ENCODE measurements around the gene CEL. TPM values are rescaled to one million over a fixed set of nuclear protein-coding genes. Genes with fewer than 3 reads are reported as not detected.

Gene CEL
- polyA plus RNA-seq, 6 donors from 2014 or later, result 0.11 TPM; not detected in 5

DNA sequence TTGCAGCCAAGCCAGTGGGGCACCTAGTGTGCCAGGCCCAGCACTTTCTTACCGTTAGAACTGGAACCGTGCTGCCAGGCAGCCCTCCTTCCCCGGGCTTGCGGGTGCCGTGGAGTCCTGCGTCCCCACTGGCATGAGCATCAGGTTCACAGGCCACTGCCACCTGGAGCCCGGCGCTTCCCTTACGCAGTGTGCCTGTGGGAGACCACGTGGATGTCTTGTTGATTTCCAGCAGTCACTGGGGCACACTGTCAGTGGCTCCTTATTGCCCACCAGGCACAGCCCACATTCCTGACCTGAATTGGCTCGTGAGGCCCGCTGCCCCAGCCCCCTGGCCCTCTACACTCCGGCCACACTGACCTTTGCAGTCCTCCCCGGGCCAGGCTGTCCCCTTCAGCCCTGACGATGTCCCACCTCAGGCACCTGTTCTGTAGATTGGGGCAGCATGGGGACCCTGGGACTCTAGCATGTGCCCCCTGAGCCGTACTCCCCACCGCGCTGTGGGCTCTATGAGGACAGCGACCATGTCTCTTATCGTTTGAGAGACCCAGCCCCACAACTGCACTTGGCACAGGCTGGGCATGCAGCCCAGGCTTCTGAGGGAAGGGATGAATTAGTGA is 10.4 kb upstream of the CEL start:
- ATAC-seq (ENCODE audit: low read depth in 2 of 2) (no peak), DNase-seq (no peak)
- peaks cover 0 to 46% of the 10 kb centered on the region in 2 donors for H3K36me3 Mint-ChIP-seq
- no peaks in the 10 kb centered on the region for H3K27me3 Mint-ChIP-seq
- H3K4me3 Mint-ChIP-seq, result no peak overlapping the region
- no peaks in the 10 kb centered on the region for H3K9me3 Mint-ChIP-seq
- H3K4me1 Mint-ChIP-seq, result peaks cover 0 to 4% (median 4%) of the 10 kb centered on the region in 3 donors
- H3K27ac Mint-ChIP-seq, result no peak overlapping the region

DNA sequence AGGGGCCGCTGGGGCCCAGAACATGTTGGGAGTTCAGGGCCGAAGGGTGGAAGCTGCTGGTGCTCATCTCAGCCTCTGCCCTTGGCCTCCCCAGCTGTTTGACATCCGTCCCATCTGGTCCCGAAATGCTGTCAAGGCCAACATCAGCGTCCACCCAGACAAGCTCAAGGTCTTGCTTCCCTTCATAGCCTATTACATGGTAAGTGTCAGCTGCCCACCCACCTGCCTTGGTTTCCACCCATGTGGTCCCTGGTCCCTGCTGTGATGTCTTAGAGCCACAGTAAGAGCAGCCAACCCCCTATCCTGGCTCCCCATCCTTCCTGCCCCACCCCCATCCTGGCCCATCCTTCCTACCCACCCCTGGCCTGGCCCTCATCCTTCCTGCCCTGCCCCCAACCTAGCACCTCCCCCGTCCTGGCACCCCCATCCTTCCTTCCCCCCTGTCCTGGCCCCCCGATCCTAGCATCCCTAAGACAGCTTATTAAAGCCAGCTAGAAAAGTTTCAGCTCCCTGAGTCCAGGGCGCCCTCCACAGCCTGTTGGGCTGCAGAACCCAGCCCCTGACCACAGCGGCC is 9.7 kb upstream of the CEL start:
- Mint-ChIP-seq H3K4me3 (no peak overlapping the region), H3K27ac (no peak overlapping the region), H3K36me3 (peaks cover 0 to 39% of the 10 kb centered on the region in 2 donors), H3K27me3 (no peaks in the 10 kb centered on the region), H3K9me3 (no peaks in the 10 kb centered on the region), H3K4me1 (peaks cover 0 to 6% (median 4%) of the 10 kb centered on the region in 3 donors)
- no peak for ATAC-seq (ENCODE audit: low read depth in 2 of 2)
- DNase-seq, result no peak

DNA sequence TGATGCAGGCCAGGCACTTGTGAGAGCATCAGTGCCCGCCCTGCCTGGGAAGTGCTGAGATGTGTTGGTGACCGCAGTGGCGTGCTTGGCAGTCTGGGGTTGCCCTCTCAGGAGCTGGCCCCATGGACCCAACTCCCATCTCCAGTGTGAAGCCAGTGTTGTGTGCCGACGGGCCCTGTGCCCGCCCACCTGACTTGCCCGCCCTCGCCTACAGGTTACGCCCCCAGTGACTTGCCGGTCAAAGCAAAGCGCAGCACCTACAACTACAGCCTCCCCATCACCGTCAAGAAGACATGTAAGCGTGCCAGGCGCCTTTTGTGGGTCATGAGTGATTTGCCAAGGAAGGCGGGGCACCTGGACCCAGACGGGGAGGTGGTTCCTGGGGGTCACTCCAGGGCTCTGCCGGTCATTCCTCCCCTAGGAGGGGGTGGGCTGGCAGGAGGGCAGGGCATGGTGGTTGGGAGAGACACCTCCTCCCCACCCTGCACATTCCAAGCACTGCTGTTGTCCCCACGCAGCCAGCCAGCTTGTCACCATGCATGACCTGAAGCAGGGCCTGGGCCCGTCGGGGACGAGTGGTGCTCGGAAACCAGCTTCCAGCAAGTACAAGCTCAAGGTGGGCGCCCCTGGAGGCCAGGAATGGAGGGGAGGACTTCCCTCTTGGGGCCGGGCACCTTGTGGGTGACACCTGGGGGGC is 7.4 kb upstream of the CEL start:
- no peak for ATAC-seq (ENCODE audit: low read depth in 2 of 2)
- no peak overlapping the region for H3K4me3 Mint-ChIP-seq
- no peaks in the 10 kb centered on the region for H3K27me3 Mint-ChIP-seq
- H3K36me3 Mint-ChIP-seq, result peaks cover 0 to 47% of the 10 kb centered on the region in 2 donors
- H3K9me3 Mint-ChIP-seq, result no peaks in the 10 kb centered on the region
- no peak for DNase-seq
- no peak overlapping the region for H3K27ac Mint-ChIP-seq
- H3K4me1 Mint-ChIP-seq, result peaks cover 10 to 16% (median 13%) of the 10 kb centered on the region in 3 donors

DNA sequence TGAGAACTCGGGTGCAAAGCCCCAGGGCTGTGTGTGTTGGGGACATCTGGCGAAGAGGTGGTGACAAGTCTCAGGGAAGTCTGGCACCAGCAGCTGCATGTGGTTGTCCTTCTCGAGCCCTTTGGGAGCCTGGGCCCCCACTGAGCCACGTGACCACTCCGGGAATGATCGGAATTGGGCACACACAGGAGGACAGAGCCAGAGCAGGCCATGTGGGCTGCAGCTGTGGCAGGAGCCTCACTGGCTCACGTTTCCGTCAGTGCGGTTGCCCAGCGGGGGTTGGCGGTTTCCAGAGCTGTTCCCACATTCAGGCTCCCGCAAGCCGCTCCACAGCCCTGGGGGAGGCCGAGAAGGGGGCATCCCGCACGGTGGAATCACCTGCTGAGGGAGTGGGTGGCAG is 6.8 kb upstream of the CEL start:
- H3K27me3 Mint-ChIP-seq, result no peaks in the 10 kb centered on the region
- H3K36me3 Mint-ChIP-seq, result peaks cover 0 to 47% of the 10 kb centered on the region in 2 donors
- ATAC-seq (ENCODE audit: low read depth in 2 of 2), result no peak
- DNase-seq, result no peak
- no peak overlapping the region for H3K4me3 Mint-ChIP-seq
- H3K27ac Mint-ChIP-seq, result no peak overlapping the region
- peaks cover 17 to 22% (median 19%) of the 10 kb centered on the region in 3 donors for H3K4me1 Mint-ChIP-seq
- no peaks in the 10 kb centered on the region for H3K9me3 Mint-ChIP-seq

DNA sequence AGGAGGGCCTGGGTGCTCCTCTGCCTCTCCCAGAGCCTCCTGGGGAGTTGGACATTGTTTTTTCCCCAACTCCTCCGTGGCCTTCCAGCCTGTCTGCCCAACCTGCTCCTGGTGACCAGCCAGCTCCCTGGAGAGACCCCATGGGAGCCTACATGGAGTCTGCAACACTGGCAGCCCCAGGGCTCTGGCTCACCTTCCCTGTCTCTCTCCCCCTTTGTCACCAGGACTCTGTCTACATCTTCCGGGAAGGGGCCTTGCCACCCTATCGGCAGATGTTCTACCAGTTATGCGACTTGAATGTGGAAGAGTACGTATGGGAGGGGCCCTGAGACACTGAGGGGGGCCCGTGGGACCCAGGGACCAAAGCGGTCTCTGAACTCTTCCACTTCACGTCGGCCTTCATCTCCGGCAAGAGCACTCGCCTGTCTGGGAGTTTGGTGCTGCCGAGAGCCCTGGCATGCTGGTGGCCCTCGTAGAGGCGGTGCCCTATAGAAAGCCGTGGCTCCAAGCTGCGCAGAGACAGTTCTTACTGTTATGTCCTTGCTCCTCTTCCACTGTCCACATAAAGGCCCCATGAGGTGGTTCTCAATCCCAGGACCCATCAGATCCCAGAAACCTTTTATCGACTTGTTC is 5.9 kb upstream of the CEL start:
- no peak for DNase-seq
- peaks cover 0 to 43% of the 10 kb centered on the region in 2 donors for H3K36me3 Mint-ChIP-seq
- no peak overlapping the region for H3K4me3 Mint-ChIP-seq
- no peaks in the 10 kb centered on the region for H3K9me3 Mint-ChIP-seq
- peak overlapping the region in 2 of 6 donors; percentile 51 to 60 for H3K27ac Mint-ChIP-seq
- ATAC-seq (ENCODE audit: low read depth in 2 of 2), result no peak
- peaks cover 23 to 26% (median 26%) of the 10 kb centered on the region in 3 donors for H3K4me1 Mint-ChIP-seq
- no peaks in the 10 kb centered on the region for H3K27me3 Mint-ChIP-seq

DNA sequence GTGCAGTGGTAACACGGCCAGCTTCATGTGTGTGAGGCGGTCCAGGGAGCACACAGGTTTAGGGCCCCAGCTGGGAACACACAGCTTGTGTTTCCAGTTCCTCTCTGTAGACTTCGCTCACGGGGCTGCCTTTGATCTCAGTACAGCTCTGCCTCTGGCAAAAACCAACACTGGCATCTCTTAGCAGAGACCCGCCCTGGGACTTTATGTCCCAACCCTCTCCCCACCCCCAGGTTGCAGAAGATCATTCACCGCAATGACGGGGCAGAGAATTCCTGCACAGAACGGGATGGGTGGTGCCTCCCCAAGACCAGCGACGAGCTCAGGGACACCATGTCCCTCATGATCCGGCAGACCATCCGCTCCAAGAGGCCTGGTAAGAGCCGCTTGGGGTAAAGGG is 5.2 kb upstream of the CEL start:
- peak overlapping the region in 1 of 8 donors; percentile 81 for H3K4me3 Mint-ChIP-seq

DNA sequence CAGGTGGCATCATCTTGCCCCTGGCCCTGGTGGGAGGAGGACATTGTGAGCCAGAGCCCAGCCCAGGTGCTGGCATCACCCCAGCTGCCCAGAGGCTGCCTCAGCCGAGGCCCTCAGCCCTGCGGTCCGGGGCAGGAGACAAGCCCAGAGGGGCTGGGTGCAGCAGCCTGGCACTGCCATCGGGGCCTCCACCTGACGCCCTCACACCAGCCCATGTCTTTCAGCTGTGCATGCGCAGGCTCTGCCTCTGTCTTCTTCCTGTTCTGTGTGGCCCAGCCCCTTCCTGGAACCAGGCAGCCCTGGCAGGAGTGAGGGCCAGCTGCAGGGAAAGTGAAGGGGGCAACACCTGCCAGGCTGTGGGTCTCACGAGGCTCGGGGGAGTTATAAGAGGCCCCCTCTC is 4.8 kb upstream of the CEL start:
- DNase-seq (no peak), ATAC-seq (ENCODE audit: low read depth in 2 of 2) (no peak)
- Mint-ChIP-seq H3K27ac (no peak overlapping the region), H3K4me3 (no peak overlapping the region), H3K36me3 (peaks cover 0 to 38% of the 10 kb centered on the region in 2 donors), H3K4me1 (peaks cover 23 to 30% (median 30%) of the 10 kb centered on the region in 3 donors), H3K27me3 (no peaks in the 10 kb centered on the region), H3K9me3 (no peaks in the 10 kb centered on the region)

More for the DNA sequence above, 5.2 kb upstream of the CEL start:
- peaks cover 23 to 30% (median 30%) of the 10 kb centered on the region in 3 donors for H3K4me1 Mint-ChIP-seq
- DNase-seq (no peak), ATAC-seq (ENCODE audit: low read depth in 2 of 2) (no peak)
- peaks cover 0 to 42% of the 10 kb centered on the region in 2 donors for H3K36me3 Mint-ChIP-seq
- no peaks in the 10 kb centered on the region for H3K9me3 Mint-ChIP-seq
- no peaks in the 10 kb centered on the region for H3K27me3 Mint-ChIP-seq
- peak overlapping the region in 1 of 6 donors; percentile 60 for H3K27ac Mint-ChIP-seq

DNA sequence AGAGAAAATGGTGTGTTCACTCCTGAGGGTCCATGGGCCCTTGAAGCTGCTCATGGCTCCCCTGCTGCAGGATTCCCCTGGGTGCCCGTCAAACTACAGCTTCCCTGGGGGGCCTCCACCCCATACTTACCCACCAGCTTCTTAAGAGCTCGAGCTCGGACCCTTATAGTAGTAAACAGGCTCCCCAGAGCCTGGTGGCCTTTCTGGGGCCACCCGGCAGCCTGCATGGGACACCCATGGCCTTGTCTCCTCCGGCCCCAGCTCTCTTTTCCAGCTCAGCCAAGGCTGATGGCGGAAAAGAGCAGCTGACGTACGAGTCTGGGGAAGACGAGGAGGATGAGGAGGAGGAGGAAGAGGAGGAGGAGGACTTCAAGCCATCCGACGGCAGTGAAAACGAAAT is 4.2 kb upstream of the CEL start:
- peak overlapping the region in 1 of 6 donors; percentile 73 for H3K27ac Mint-ChIP-seq
- H3K4me1 Mint-ChIP-seq, result peaks cover 23 to 30% (median 27%) of the 10 kb centered on the region in 3 donors
- DNase-seq (no peak), ATAC-seq (ENCODE audit: low read depth in 2 of 2) (no peak)
- H3K4me3 Mint-ChIP-seq, result no peak overlapping the region
- H3K36me3 Mint-ChIP-seq, result peaks cover 0 to 32% of the 10 kb centered on the region in 2 donors
- no peaks in the 10 kb centered on the region for H3K27me3 Mint-ChIP-seq
- H3K9me3 Mint-ChIP-seq, result no peaks in the 10 kb centered on the region

DNA sequence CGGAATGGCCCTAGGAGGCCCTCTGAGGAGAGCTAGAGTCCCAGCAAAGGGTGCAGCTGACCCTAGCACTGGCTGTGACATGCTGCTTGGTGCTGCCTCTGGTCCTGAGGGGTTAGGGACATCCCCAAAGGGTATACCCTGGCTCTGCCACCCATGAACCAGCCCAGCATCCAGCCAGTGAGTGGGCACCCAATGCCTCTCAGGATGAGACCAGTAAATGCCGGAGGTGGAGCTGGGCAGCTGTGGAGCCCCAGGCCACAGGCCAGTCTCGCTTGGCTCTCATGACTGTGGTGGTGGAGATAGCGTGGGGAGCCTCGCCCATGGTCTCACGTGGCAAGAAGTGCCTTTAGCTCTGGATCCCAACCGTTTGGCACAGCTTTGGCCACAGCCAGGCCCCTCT is 3.7 kb upstream of the CEL start:
- Mint-ChIP-seq H3K4me3 (no peak overlapping the region), H3K9me3 (no peaks in the 10 kb centered on the region), H3K4me1 (peaks cover 23 to 30% (median 27%) of the 10 kb centered on the region in 3 donors), H3K27ac (no peak overlapping the region), H3K36me3 (peaks cover 0 to 30% of the 10 kb centered on the region in 2 donors), H3K27me3 (no peaks in the 10 kb centered on the region)
- no peak for DNase-seq
- ATAC-seq (ENCODE audit: low read depth in 2 of 2), result no peak

DNA sequence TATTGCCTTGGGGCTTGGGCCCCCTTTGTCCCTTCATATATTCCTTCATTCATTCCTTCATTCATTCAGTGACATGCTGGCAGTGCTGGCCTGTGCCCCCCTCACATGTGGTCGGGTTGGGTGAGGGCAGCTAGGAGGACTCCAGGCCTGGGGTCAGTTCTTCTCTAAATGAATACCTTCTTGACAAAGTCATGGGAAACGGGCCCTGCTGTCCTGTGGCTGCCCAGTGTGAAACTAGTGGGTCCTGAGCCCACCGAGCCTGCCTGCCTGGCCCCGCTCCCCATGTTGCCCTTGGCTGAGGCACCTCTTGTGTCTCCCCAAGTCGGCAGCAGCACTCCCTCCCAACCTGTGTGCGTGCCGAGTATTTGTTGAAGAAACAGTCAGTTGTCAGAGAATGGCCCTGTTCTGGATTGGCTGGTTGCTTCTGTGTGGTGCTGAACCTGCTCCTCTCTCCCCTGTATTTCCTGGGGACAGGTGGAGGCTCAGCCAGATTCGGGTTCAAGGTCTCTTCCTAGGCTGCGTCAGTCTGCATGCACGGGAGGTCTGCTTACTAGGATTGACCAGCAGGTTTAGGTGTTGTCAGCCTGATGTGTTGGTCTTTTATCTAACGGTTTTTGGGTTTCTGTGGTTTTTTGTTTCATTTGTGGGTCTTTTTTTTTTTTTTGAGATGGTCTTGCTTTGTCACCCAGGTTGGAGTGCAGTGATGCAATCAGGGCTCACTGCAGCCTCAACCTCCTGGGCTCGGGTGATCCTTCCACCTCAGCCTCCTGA is 3.0 kb upstream of the CEL start:
- H3K36me3 Mint-ChIP-seq, result peaks cover 0 to 27% of the 10 kb centered on the region in 2 donors
- H3K9me3 Mint-ChIP-seq, result no peaks in the 10 kb centered on the region
- DNase-seq (no peak), ATAC-seq (ENCODE audit: low read depth in 2 of 2) (no peak)
- H3K27me3 Mint-ChIP-seq, result no peaks in the 10 kb centered on the region
- H3K4me3 Mint-ChIP-seq, result peak overlapping the region in 1 of 8 donors; percentile 35
- H3K4me1 Mint-ChIP-seq, result peaks cover 23 to 30% (median 27%) of the 10 kb centered on the region in 3 donors
- peak overlapping the region in 1 of 6 donors; percentile 82 for H3K27ac Mint-ChIP-seq

DNA sequence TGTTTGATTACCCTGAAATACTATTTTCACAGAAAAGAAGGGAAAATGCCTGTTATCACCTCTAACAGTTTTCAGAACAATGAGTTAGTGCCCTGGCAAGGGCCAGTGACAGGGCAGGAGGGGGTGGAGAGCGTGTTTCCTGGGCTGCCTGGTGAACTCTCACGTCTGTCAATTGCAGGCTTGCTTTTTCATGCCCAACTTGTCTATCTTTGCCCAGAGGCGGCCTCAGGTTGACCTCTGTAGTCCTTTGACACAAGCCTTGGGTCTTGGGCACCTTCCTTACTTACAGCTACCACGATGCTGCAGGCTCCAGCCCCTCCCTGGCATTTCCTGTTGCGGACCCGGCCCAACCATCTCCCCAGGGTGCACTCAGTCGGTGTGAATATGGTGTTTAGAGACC is 2.2 kb upstream of the CEL start:
- peak overlapping the region in 1 of 6 donors; percentile 39 for H3K27ac Mint-ChIP-seq
- peaks cover 0 to 21% of the 10 kb centered on the region in 2 donors for H3K36me3 Mint-ChIP-seq
- ATAC-seq (ENCODE audit: low read depth in 2 of 2), result no peak
- H3K27me3 Mint-ChIP-seq, result no peaks in the 10 kb centered on the region
- H3K4me1 Mint-ChIP-seq, result peaks cover 23 to 30% (median 27%) of the 10 kb centered on the region in 3 donors
- no peaks in the 10 kb centered on the region for H3K9me3 Mint-ChIP-seq
- DNase-seq, result no peak
- peak overlapping the region in 4 of 8 donors; percentile 9 to 58 (median 25) for H3K4me3 Mint-ChIP-seq

DNA sequence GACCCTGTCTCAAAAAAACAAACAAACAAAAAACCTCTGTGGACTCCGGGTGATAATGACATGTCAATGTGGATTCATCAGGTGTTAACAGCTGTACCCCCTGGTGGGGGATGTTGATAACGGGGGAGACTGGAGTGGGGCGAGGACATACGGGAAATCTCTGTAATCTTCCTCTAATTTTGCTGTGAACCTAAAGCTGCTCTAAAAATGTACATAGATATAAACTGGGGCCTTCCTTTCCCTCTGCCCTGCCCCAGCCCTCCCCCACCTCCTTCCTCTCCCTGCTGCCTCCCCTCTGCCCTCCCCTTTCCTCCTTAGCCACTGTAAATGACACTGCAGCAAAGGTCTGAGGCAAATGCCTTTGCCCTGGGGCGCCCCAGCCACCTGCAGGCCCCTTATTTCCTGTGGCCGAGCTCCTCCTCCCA is 1.4 kb upstream of the CEL start:
- H3K9me3 Mint-ChIP-seq, result no peaks in the 10 kb centered on the region
- ATAC-seq (ENCODE audit: low read depth in 2 of 2) (peak; percentile 32 to 41), DNase-seq (no peak)
- H3K36me3 Mint-ChIP-seq, result peaks cover 0 to 20% of the 10 kb centered on the region in 2 donors
- H3K27ac Mint-ChIP-seq, result peak overlapping the region in 1 of 6 donors; percentile 41
- H3K4me3 Mint-ChIP-seq, result peak overlapping the region in 1 of 8 donors; percentile 32
- H3K4me1 Mint-ChIP-seq, result peaks cover 23 to 30% (median 27%) of the 10 kb centered on the region in 3 donors
- no peaks in the 10 kb centered on the region for H3K27me3 Mint-ChIP-seq
